HG03460 (cell line): ENCODE data around the gene CCDC136.

ENCODE experiments used
- ATAC-seq: cut with Tn5 transposase; IDR thresholded peaks from one replicate; pipeline ENCODE4 v1.9.1; 2021; ENCODE audit not compliant: unreplicated experiment

The CCDC136 gene

GRCh38 chr7:128859232-128860157 is 67.7 kb downstream of the CCDC136 start:
- ATAC-seq, result no peak

- ATAC-seq, result no peak
Observed at GRCh38 chr7:128860158-128861073, 68.6 kb downstream of the CCDC136 start.

GRCh38 chr7:128861957-128862570 is 70.3 kb downstream of the CCDC136 start:
- ATAC-seq, result no peak

- peak; percentile 83 for ATAC-seq
Observed at GRCh38 chr7:128862571-128863432, 71.0 kb downstream of the CCDC136 start, which contains the start of gene ATP6V1F. Gene ATP6V1F, plus strand, starts transcription at chr7:128862856. Its CDS starts 49 bp downstream, at chr7:128862905.

- peak; percentile 39 for ATAC-seq
Observed at GRCh38 chr7:128863433-128863989, 71.7 kb downstream of the CCDC136 start.

GRCh38 chr7:128865303-128865702 is 73.5 kb downstream of the CCDC136 start:
- no peak for ATAC-seq

GRCh38 chr7:128865996-128866877 is 74.5 kb downstream of the CCDC136 start:
- no peak for ATAC-seq

- no peak for ATAC-seq
Observed at GRCh38 chr7:128867241-128867640, 75.5 kb downstream of the CCDC136 start.

GRCh38 chr7:128867842-128868623 is 76.3 kb downstream of the CCDC136 start:
- no peak for ATAC-seq

- no peak for ATAC-seq
Observed at GRCh38 chr7:128868624-128869137, 76.9 kb downstream of the CCDC136 start.

- ATAC-seq, result no peak
Observed at GRCh38 chr7:128869138-128869943, 77.6 kb downstream of the CCDC136 start.

- no peak for ATAC-seq
Observed at GRCh38 chr7:128869944-128870285, 78.1 kb downstream of the CCDC136 start.

GRCh38 chr7:128871050-128871449 is 79.3 kb downstream of the CCDC136 start:
- ATAC-seq, result no peak
